Heart left ventricle (tissue), 16 donors: ENCODE results near the gene PIGS. TPM values are rescaled to one million over a fixed set of nuclear protein-coding genes. Genes with fewer than 3 reads are reported as not detected.

Source experiments
- ATAC-seq, 4 donors: fragments of 200-7000 bp; cut with Tn5 transposase; one replicate each; pipeline ENCODE4 v1.9.1; 2020 to 2022; ENCODE audit warnings: moderate library complexity in 4 of 4, mild to moderate bottlenecking in 3 of 4, moderate number of reproducible peaks in 1 of 4
- DNase-seq, 5 donors: peaks; one replicate each; pipeline ENCODE4 v3.0.0-alpha.2; 2020
- H3K27ac ChIP-seq, 12 donors: fragments of 200-600 bp; sonication (generic) in 4 of 12; one replicate each; pipeline versions ENCODE4 v1.5.0 to v1.8.0; 2016 to 2022; ENCODE audit warnings: mild to moderate bottlenecking in 2 of 12
- H3K27me3 ChIP-seq, 9 donors: fragments of 200-600 bp; sonication (generic) in 2 of 9; one replicate each; pipeline versions ENCODE4 v1.5.1 to v1.8.0; 2016 to 2022; ENCODE audit warnings: mild to moderate bottlenecking in 3 of 9
- H3K36me3 ChIP-seq, 9 donors: fragments of 200-600 bp; sonication (generic) in 2 of 9; one replicate each; pipeline versions ENCODE4 v1.5.0 to v1.8.0; 2018 to 2022; ENCODE audit warnings: mild to moderate bottlenecking in 2 of 9
- H3K4me1 ChIP-seq, 12 donors: fragments of 200-600 bp; sonication (generic) in 4 of 12; one replicate each; pipeline versions ENCODE4 v1.5.0 to v1.8.0; 2016 to 2022; ENCODE audit warnings: mild to moderate bottlenecking in 3 of 12
- H3K4me3 ChIP-seq, 12 donors: fragments of 200-600 bp; sonication (generic) in 4 of 12; one replicate each; pipeline versions ENCODE4 v1.5.0 to v1.8.0; 2017 to 2022; ENCODE audit warnings: mild to moderate bottlenecking in 9 of 12, moderate library complexity in 4 of 12
- H3K9me3 ChIP-seq, 12 donors: fragments of 200-600 bp; sonication (generic) in 4 of 12; one replicate each; pipeline versions ENCODE4 v1.5.0 to v1.8.0; 2016 to 2022; ENCODE audit warnings: mild to moderate bottlenecking in 1 of 12
- POLR2A ChIP-seq, 2 donors: fragments of 450-650 bp; IDR thresholded peaks; one replicate each; pipeline ENCODE4 v1.6.1; 2017; ENCODE audit warnings: antibody characterized with exemption in 2 of 2, mild to moderate bottlenecking in 2 of 2, moderate library complexity in 2 of 2
- WGBS, 4 donors: extraction: QIAGEN DNeasy Blood & Tissue Kit in 2 of 4; methylation state at CpG; one replicate each; pipeline versions ENCODE4 v1.1.5 to v1.1.7; 2013 to 2018; 5-methylcytosine and 5-hydroxymethylcytosine counted together
- intact Hi-C, 10 donors: fragments of 100-400 bp; cut with DNase I; formaldehyde crosslinking; loops; one replicate each; pipeline versions ENCODE4 v1.11.1 to v1.14.2; 2022
- polyA plus RNA-seq, 2 donors: library from polyadenylated mRNA; stranded (reverse); fragments of 200-250 nt; gene quantifications; one replicate each; pipeline ENCODE4 v1.2.3, GENCODE V29; 2013
- total RNA-seq, 9 donors: library from RNA; depleted of rRNA in 2 of 9; stranded (reverse); fragments of >200 nt in 2 of 9; fragmentation: NEBNext Ultra II Directional in 3 of 9; extraction: Animal tissue kit (Norgen Biotek cat#: 25700) in 3 of 9; gene quantifications; one replicate each; pipeline versions ENCODE4 v1.1.0 to v1.2.4, GENCODE V29; 2016 to 2023
- TF ChIP-seq, protein P1 (sequence below), 12 donors: fragments of 200-600 bp; sonication (generic) in 4 of 12; IDR thresholded peaks; one replicate each; pipeline versions ENCODE4 v1.5.0 to v1.8.0; 2018 to 2022; ENCODE audit warnings: antibody characterized with exemption in 12 of 12, mild to moderate bottlenecking in 5 of 12
- donor health status: ischemic (EF 13 %, LVEDD 7.1; RV severe dilation, severe dysfunction).
- donor health status: healthy with polysubstance abuse.
- donor health status: DM: no; HTN: yes; CAD: no.
- donor health status: DM: no; HTN: no; CAD: no.
- donor health status: ischemic (EF 25% LVEDD 6.9; RV normal size, moderate dysfunction).
- donor health status: ischemic (EF 25% LVEDD 5.7; RV mildly dilated, moderate dysfunction).
- donor health status: healthy.
- donor health status: DM: yes; HTN: yes; CAD: no.
- donor health status: ischemic (EF 35%, LVEDD 5.7; RV mildly dilated, moderate dysfunction).
- donor health status: nonischemic (EF 11% LVEDD 7.7; RV severe dilation, severe dysfunction).
- donor health status: DM: yes; HTN: yes; CAD: no.
- donor health status: PGD.
- donor health status: ischemic (EF 29% LVEDD 5.4; RV normal size, mild dysfunction).
- donor health status: nonischemic (EF 23%, LVEDD 6.1; RV moderate dilation, normal function).

The PIGS gene
- total and polyA plus RNA-seq, 11 donors: 10.4 to 88.4 (median 55.1) TPM

DNA sequence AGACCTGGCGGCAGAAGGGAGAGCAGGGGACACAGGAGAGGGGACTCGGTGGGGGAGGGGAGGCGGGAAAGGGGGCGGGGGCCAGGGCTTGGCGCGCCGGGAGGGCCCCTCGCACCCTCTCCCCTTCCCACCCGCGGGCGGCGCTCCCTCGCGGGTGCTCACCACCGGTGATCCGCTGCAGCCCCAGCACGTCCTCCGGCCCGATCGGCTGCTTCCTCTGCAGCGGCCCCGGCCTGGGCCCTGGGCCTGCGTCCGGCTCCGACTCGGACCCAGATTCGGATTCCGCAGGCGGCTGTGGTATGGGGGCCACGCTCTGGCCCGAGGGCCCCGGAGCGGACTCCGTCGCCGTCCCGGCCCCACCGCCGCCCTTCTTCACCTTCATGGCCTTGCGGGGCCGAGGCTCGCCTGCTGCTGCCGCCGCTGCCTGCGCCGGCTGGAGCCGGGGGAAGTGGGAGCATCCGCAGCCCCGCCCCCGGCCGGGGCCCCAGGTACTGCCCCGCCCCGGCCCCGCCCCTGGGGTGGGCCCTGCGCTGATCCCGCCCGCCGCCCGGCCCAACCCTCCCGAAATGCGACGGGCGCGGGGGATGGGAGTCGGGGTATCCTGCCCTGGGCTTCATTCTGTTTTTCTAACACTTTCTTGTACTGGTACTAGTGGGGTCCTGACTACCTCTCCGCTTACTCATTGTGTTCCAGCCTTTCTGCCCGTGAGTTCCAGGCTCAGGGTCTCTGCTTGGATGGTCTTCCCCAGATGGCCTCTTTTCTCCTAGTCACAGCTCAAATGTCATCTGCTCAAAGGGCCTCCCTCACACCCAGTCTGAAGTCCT, 18.9 kb downstream of the PIGS start, which contains the start of gene UNC119:
TSS of gene UNC119 (minus strand) at position 449 of the 824 bp plus-strand sequence. CDS start at position 382, 67 bp downstream.
- Histone ChIP-seq H3K27me3 (no peaks in the 10 kb centered on the region), H3K36me3 (peaks cover 0 to 46% (median 39%) of the 10 kb centered on the region in 9 donors), H3K27ac (peak within 1 kb of the TSS in 11 of 12 donors; percentile 47 to 85 (median 70)), H3K4me1 (peaks cover 0 to 50% (median 15%) of the 10 kb centered on the region in 12 donors), H3K4me3 (peak within 1 kb of the TSS; percentile 80 to 98 (median 92)), H3K9me3 (no peaks in the 10 kb centered on the region)
- intact Hi-C loops: loop anchor here in 3 of 10 donors (2.0 to 5.0 kb wide), 2 partner anchors 18 to 60 kb away; partner anchors contain the start of genes RSKR (in 2 of the 3) and PIGS (in 1 of the 3)
- peak; percentile 73 to 90 (median 86) for DNase-seq
- ATAC-seq: peak; percentile 83 to 97 (median 94)
- WGBS, 4 donors: 1 to 4% (median 2%) methylated on average over 13 to 67 of the region's 67 CpGs
- TF ChIP-seq, protein P1, sequence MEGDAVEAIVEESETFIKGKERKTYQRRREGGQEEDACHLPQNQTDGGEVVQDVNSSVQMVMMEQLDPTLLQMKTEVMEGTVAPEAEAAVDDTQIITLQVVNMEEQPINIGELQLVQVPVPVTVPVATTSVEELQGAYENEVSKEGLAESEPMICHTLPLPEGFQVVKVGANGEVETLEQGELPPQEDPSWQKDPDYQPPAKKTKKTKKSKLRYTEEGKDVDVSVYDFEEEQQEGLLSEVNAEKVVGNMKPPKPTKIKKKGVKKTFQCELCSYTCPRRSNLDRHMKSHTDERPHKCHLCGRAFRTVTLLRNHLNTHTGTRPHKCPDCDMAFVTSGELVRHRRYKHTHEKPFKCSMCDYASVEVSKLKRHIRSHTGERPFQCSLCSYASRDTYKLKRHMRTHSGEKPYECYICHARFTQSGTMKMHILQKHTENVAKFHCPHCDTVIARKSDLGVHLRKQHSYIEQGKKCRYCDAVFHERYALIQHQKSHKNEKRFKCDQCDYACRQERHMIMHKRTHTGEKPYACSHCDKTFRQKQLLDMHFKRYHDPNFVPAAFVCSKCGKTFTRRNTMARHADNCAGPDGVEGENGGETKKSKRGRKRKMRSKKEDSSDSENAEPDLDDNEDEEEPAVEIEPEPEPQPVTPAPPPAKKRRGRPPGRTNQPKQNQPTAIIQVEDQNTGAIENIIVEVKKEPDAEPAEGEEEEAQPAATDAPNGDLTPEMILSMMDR (IDR thresholded peaks at IDR 0.05): no peak
- TF ChIP-seq POLR2A (IDR thresholded peaks at IDR 0.05): peak in 1 of 2 donors; percentile 76

DNA sequence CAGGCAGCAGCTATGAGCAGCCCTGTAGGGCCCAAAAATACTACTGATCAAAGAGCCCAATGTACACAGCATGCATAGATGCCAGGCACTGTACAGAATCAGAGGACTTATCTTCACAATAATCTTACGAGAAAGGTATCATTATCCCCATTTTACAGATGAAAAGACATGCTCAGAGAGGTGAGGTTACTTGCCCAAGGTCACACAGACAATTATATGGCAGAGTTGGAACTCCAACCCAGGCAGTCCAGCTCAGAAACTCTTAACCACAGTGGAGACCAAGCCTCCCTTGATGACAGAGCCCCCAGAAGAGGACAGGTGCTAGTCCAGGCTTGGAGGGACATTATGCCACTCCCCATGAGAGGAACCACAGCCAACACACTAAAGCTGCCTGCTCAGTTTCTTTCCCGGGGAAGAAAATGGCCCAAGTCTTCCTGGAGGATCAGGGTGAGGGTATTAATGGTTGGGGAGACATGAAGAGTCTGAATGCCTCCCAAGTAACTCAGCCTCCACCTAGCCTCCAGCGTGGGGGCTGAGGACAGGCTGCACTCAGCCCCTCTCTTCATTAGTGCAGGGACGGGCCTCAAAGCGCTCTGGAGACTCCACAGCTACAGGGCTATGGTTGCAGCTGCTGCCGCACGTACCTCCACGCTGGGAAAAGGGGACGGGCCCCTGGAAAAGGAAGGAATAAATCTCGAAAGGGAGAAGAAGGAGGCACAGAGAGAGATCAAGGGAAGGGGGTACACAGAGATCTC, 19.7 kb downstream of the PIGS start:
- peaks cover 0 to 46% (median 39%) of the 10 kb centered on the region in 9 donors for H3K36me3 ChIP-seq
- no peaks in the 10 kb centered on the region for H3K27me3 ChIP-seq
- H3K4me1 ChIP-seq: peaks cover 0 to 50% (median 15%) of the 10 kb centered on the region in 12 donors
- WGBS, 4 donors: 15 to 19% (median 17%) methylated on average over 10 of the region's 10 CpGs
- peak in 1 of 5 donors; percentile 23 for DNase-seq
- H3K4me3 ChIP-seq: peak overlapping the region; percentile 80 to 98 (median 92)
- TF ChIP-seq POLR2A (IDR thresholded peaks at IDR 0.05): no peak
- TF ChIP-seq, protein P1 (IDR thresholded peaks at IDR 0.05): no peak
- ATAC-seq: peak in 2 of 4 donors; percentile 1 to 20
- peak overlapping the region in 9 of 12 donors; percentile 62 to 85 (median 70) for H3K27ac ChIP-seq
- intact Hi-C loops: loop anchor here in 3 of 10 donors (2.0 to 5.0 kb wide), 2 partner anchors 19 to 61 kb away; partner anchors contain the start of genes RSKR (in 2 of the 3) and PIGS (in 1 of the 3)
- H3K9me3 ChIP-seq: no peaks in the 10 kb centered on the region

DNA sequence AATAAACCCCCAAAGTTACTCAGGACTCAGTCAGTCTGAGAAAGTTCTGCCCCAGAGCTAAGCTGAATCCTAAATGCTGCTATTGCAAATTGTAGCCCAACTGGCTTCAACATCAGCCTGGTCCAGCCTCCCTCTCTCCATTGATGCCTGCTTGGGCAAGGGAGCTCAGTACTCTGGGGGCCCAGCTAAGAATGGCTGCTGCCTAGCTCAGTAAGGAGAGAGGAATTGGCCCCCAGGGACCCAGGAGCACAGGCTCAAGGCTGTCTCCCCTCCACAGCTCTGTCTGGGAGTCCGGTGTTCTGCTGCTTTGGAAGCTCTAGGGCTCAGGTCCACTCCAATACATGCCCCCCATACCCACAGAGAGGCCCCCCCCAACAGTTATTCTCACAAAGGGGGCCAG, 20.5 kb downstream of the PIGS start:
- H3K4me1 ChIP-seq: peaks cover 0 to 50% (median 15%) of the 10 kb centered on the region in 12 donors
- intact Hi-C loops: loop anchor here in 3 of 10 donors (1.0 to 5.0 kb wide), 2 partner anchors 61 to 62 kb away; partner anchors contain the start of gene RSKR (in 2 of the 3)
- 86 to 100% (median 93%) methylated on average over 1 of the region's 1 CpG for WGBS, 4 donors
- peak in 1 of 5 donors; percentile 7 for DNase-seq
- no peak overlapping the region for H3K27ac ChIP-seq
- no peak for ATAC-seq
- no peak overlapping the region for H3K4me3 ChIP-seq
- no peak for TF ChIP-seq POLR2A (IDR thresholded peaks at IDR 0.05)
- TF ChIP-seq, protein P1 (IDR thresholded peaks at IDR 0.05): no peak
- no peaks in the 10 kb centered on the region for H3K27me3 ChIP-seq
- H3K9me3 ChIP-seq: no peaks in the 10 kb centered on the region
- peaks cover 0 to 40% (median 33%) of the 10 kb centered on the region in 9 donors for H3K36me3 ChIP-seq
